ENCODE measurements around the gene MSL3.

MSL3 gene

DNA sequence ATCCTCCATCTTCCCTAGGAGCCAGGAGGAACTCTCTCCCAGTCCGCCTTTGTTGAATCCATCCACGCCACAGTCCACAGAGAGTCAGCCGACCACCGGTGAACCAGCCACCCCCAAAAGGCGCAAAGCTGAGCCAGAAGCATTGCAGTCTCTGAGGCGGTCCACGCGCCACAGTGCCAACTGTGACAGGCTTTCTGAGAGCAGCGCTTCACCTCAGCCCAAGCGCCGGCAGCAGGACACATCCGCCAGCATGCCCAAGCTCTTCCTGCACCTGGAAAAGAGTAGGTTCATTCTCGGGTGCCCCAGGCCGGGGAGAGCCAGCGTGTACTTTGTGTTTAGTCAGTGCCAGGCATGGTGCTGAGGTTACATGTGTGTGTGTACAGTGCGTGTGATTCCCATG lies 7.4 kb downstream of the MSL3 start:
- no peaks in the 10 kb centered on the region for H3K27me3 ChIP-seq (ENCODE audit: control insufficient read depth, insufficient read depth, low read length)
- H3K4me1 ChIP-seq (ENCODE audit: control insufficient read depth, insufficient read depth, low read length) = no peaks in the 10 kb centered on the region
- H3K9ac ChIP-seq (ENCODE audit: low read length) = no peak overlapping the region
- no peak overlapping the region for H3K4me3 ChIP-seq (ENCODE audit: low read length)
- H3K36me3 ChIP-seq (ENCODE audit: control insufficient read depth, insufficient read depth, low read length) = no peaks in the 10 kb centered on the region
- H3K9me3 ChIP-seq (ENCODE audit: control insufficient read depth, low read length) = no peaks in the 10 kb centered on the region

DNA sequence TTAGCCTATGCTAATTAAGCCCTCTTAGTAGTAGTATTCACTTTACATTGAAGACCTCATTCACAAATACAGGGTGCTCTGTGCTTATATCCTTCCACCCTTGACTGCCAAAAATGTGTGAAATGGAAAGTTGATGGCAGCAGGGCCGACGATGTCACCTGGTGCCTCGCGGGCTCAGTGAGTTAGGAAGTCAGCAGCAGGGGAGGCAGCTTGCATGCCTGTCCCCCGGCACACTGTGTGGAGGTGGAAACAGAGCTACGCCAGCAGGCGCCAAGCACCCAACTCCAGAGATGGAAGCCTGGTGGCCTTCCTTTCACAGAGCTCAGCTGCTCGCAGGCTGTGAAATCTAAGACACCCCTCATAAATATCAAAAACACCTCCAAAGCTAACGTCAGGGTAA lies 8.4 kb downstream of the MSL3 start:
- no peaks in the 10 kb centered on the region for H3K27me3 ChIP-seq (ENCODE audit: control insufficient read depth, insufficient read depth, low read length)
- no peaks in the 10 kb centered on the region for H3K4me1 ChIP-seq (ENCODE audit: control insufficient read depth, insufficient read depth, low read length)
- no peak overlapping the region for H3K4me3 ChIP-seq (ENCODE audit: low read length)
- H3K9ac ChIP-seq (ENCODE audit: low read length) = no peak overlapping the region
- no peaks in the 10 kb centered on the region for H3K9me3 ChIP-seq (ENCODE audit: control insufficient read depth, low read length)
- H3K36me3 ChIP-seq (ENCODE audit: control insufficient read depth, insufficient read depth, low read length) = no peaks in the 10 kb centered on the region

DNA sequence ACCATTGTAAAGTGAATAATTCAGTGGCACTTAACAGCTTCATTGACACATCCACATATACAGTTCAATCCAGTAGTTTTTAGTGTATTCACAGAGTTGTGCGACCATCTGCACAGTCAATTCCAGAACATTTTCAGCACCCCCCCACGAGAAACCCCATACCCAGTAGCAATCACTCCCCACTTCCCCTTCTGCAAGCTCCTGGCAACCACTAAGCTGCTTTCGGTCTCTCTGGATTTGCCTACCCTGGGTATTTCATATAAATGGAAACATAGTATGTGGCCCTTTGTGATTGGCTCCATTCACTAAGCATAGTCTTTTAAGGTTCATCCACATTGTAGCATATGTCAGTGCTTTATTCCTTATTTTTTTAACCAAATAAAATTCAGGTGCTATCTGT lies 10.0 kb downstream of the MSL3 start:
- Histone ChIP-seq H3K4me1 (ENCODE audit: control insufficient read depth, insufficient read depth, low read length) (no peaks in the 10 kb centered on the region), H3K36me3 (ENCODE audit: control insufficient read depth, insufficient read depth, low read length) (no peaks in the 10 kb centered on the region), H3K9me3 (ENCODE audit: control insufficient read depth, low read length) (no peaks in the 10 kb centered on the region), H3K4me3 (ENCODE audit: low read length) (no peak overlapping the region), H3K27me3 (ENCODE audit: control insufficient read depth, insufficient read depth, low read length) (no peaks in the 10 kb centered on the region), H3K9ac (ENCODE audit: low read length) (no peak overlapping the region)

DNA sequence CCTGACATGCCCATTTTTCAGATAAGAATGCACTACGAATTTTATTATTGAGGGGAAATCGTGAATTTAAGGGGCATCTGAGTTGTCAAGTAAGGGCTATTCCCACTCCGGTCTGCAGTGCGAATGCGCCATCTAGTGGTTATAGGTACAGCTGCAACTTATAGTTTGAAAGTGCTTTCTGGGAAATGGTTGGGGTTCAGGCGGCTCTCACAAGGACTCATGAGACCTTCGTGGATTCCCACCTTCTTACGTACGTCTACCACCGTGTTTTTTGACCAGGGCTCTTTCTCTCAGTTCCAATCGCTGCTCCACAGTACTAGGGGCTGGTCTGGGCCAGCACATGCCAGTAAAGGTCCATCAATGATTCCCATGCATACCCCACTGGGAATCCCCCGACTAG lies 12.3 kb downstream of the MSL3 start:
- no peaks in the 10 kb centered on the region for H3K36me3 ChIP-seq (ENCODE audit: control insufficient read depth, insufficient read depth, low read length)
- H3K27me3 ChIP-seq (ENCODE audit: control insufficient read depth, insufficient read depth, low read length) = no peaks in the 10 kb centered on the region
- no peak overlapping the region for H3K9ac ChIP-seq (ENCODE audit: low read length)
- no peak overlapping the region for H3K4me3 ChIP-seq (ENCODE audit: low read length)
- no peaks in the 10 kb centered on the region for H3K9me3 ChIP-seq (ENCODE audit: control insufficient read depth, low read length)
- H3K4me1 ChIP-seq (ENCODE audit: control insufficient read depth, insufficient read depth, low read length) = no peaks in the 10 kb centered on the region

DNA sequence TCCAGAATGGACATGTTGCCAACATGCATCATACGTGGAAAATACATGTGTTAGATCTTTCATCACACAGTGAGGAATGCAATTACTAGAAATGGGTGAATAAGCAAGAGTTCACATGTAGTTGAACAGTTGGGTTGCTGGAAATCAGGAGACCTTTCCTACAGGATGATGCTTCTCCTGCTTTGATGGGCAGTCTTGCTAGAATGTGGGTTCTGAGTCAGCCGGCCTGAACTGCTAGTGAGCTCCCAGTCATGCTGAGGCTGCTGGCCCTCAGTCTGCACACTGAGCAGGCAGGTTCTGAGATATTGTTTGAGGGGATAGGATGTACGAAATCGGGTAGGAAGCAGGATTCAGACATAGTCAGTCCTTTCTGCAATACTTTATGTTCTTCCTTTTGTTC lies 20.2 kb downstream of the MSL3 start:
- Histone ChIP-seq H3K4me3 (ENCODE audit: low read length) (no peak overlapping the region), H3K4me1 (ENCODE audit: control insufficient read depth, insufficient read depth, low read length) (no peaks in the 10 kb centered on the region), H3K27me3 (ENCODE audit: control insufficient read depth, insufficient read depth, low read length) (no peaks in the 10 kb centered on the region), H3K9me3 (ENCODE audit: control insufficient read depth, low read length) (no peaks in the 10 kb centered on the region), H3K9ac (ENCODE audit: low read length) (no peak overlapping the region), H3K36me3 (ENCODE audit: control insufficient read depth, insufficient read depth, low read length) (no peaks in the 10 kb centered on the region)

DNA sequence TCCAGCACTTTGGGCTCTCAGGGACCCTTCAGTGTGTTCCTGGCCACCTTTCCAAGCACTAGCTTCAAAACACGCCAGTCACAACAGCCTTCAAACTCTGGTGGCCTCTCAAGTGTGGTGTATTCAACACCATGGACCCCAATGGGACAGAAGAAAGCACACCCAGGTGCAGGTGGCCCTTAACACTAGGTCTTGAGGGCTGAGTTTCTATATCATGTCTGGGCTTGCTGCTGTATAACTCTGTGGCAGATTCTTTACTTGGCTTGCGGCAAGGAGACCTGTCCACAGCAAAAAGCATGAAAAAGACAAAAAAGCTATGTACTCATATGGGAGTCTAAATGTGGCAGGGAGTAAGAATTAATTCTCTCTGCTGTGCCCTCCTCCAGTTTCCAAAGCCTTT lies 23.1 kb downstream of the MSL3 start:
- H3K9ac ChIP-seq (ENCODE audit: low read length) = no peak overlapping the region
- H3K9me3 ChIP-seq (ENCODE audit: control insufficient read depth, low read length) = no peaks in the 10 kb centered on the region
- H3K4me1 ChIP-seq (ENCODE audit: control insufficient read depth, insufficient read depth, low read length) = no peaks in the 10 kb centered on the region
- H3K4me3 ChIP-seq (ENCODE audit: low read length) = no peak overlapping the region
- no peaks in the 10 kb centered on the region for H3K27me3 ChIP-seq (ENCODE audit: control insufficient read depth, insufficient read depth, low read length)
- H3K36me3 ChIP-seq (ENCODE audit: control insufficient read depth, insufficient read depth, low read length) = no peaks in the 10 kb centered on the region

DNA sequence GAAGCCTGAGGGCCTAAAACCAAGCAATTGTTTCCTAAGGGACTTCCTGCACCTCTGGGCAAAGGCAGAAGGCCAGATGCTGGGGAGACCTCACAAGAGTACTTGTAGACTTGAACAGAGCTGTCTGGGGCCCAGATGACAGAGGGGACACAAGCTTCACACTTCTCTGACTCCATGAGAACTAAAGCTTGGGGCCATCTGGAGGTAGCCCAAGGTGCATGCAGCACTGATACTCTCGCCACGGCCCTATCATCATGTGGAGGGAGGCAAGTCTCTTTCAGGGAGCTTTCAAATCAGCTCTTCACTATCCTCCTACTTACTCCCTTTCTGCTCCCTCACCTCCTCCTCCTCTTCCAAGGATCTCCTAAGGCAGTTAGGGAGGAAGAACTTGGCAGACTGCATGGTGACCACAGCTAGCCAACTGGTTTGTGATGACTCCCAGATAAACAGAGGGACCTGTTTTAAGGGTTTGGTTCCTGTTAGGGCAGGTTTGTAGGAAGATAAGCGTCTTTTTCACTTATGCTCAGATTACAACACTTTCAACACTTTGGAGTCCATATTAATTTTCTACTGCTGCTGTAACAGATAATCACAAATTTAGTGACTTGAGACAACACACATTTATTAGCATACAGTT lies 23.8 kb downstream of the MSL3 start:
- H3K9ac ChIP-seq (ENCODE audit: low read length) = no peak overlapping the region
- no peaks in the 10 kb centered on the region for H3K27me3 ChIP-seq (ENCODE audit: control insufficient read depth, insufficient read depth, low read length)
- no peaks in the 10 kb centered on the region for H3K36me3 ChIP-seq (ENCODE audit: control insufficient read depth, insufficient read depth, low read length)
- no peak overlapping the region for H3K4me3 ChIP-seq (ENCODE audit: low read length)
- no peaks in the 10 kb centered on the region for H3K9me3 ChIP-seq (ENCODE audit: control insufficient read depth, low read length)
- no peaks in the 10 kb centered on the region for H3K4me1 ChIP-seq (ENCODE audit: control insufficient read depth, insufficient read depth, low read length)

DNA sequence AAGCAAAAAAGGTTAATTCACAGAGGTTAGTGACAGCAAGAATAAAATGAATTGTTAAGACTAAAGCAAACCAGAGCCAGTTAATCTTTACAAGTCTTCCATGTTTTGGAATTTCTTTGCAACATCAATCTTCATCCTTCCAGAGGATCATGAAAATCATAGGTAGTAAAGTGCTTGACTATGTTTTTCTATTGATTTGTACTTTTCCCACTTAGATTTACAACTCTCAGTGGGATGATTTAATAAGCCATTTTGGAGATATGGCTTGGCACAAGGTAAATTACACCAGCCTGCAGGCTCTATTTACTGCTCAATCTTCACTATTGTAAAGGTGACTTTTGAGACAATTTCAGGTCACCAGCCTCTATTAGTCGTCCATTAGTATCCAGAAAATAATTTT lies 26.5 kb downstream of the MSL3 start:
- Histone ChIP-seq H3K4me3 (ENCODE audit: low read length) (no peak overlapping the region), H3K36me3 (ENCODE audit: control insufficient read depth, insufficient read depth, low read length) (no peaks in the 10 kb centered on the region), H3K4me1 (ENCODE audit: control insufficient read depth, insufficient read depth, low read length) (no peaks in the 10 kb centered on the region), H3K9ac (ENCODE audit: low read length) (no peak overlapping the region), H3K27me3 (ENCODE audit: control insufficient read depth, insufficient read depth, low read length) (no peaks in the 10 kb centered on the region), H3K9me3 (ENCODE audit: control insufficient read depth, low read length) (no peaks in the 10 kb centered on the region)

DNA sequence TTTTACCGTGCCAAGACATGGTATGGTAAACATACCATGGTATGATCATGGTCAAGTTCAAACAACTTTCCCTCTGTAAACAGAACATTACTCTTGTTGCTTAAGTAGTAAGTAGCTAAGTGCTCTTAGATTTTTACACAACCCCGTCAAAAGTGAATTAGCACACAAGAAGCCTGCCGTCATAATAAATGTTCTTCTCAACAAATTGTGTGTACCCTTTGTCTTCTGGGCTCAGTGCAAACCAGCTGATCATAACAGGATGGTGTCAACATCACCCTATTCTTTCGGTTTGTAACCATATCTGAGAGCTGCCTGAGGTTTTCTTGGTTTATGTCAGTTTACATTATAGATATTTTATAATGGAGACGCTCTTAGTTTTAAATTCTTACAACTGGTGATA lies 28.8 kb downstream of the MSL3 start:
- H3K36me3 ChIP-seq (ENCODE audit: control insufficient read depth, insufficient read depth, low read length) = no peaks in the 10 kb centered on the region
- H3K4me3 ChIP-seq (ENCODE audit: low read length) = no peak overlapping the region
- no peaks in the 10 kb centered on the region for H3K9me3 ChIP-seq (ENCODE audit: control insufficient read depth, low read length)
- no peaks in the 10 kb centered on the region for H3K4me1 ChIP-seq (ENCODE audit: control insufficient read depth, insufficient read depth, low read length)
- H3K27me3 ChIP-seq (ENCODE audit: control insufficient read depth, insufficient read depth, low read length) = no peaks in the 10 kb centered on the region
- no peak overlapping the region for H3K9ac ChIP-seq (ENCODE audit: low read length)

DNA sequence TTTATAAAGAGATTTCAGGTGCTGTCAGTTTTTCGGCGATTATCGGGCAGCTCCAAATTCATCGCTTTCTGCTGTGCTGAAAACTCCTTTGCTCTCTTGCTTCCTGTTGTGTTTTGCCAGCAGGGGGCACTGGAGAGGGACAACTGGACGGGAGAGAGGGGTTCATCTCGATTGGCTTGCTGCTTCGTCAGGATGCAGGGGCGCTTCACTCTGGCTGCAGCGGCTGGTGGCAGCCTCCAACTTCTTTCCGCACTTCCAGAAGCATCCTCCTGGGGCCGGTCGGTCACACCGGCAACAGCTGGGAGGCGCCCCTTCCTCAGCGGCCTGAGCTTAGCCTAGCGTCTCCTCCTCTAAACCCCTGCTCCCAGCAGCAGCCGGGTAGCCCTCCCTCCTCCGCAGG lies 29.5 kb downstream of the MSL3 start:
- Histone ChIP-seq H3K4me3 (ENCODE audit: low read length) (no peak overlapping the region), H3K27me3 (ENCODE audit: control insufficient read depth, insufficient read depth, low read length) (no peaks in the 10 kb centered on the region), H3K9ac (ENCODE audit: low read length) (no peak overlapping the region)

DNA sequence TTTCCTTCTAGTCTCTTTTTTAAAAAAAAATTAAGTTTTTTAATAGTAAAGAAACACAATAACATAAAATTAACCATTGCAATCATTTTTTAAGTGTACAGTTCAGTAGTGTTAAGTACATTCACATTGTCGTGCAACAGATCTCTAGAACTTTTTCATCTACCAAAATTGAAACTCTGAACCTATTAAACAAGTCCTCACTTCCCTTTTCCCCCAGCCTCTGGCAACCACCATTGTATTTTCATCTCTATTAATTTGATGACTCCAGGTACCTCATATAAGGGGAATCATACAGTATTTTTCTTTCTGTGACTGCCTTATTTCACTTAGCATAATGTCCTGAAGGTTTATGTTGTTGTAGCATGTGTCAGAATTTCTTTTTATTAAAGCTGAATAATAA lies 31.8 kb downstream of the MSL3 start:
- Histone ChIP-seq H3K36me3 (ENCODE audit: control insufficient read depth, insufficient read depth, low read length) (no peaks in the 10 kb centered on the region), H3K27me3 (ENCODE audit: control insufficient read depth, insufficient read depth, low read length) (no peaks in the 10 kb centered on the region)

More for the DNA sequence above, 29.5 kb downstream of the MSL3 start:
- Histone ChIP-seq H3K36me3 (ENCODE audit: control insufficient read depth, insufficient read depth, low read length) (no peaks in the 10 kb centered on the region), H3K9me3 (ENCODE audit: control insufficient read depth, low read length) (no peaks in the 10 kb centered on the region), H3K4me1 (ENCODE audit: control insufficient read depth, insufficient read depth, low read length) (no peaks in the 10 kb centered on the region)

DNA sequence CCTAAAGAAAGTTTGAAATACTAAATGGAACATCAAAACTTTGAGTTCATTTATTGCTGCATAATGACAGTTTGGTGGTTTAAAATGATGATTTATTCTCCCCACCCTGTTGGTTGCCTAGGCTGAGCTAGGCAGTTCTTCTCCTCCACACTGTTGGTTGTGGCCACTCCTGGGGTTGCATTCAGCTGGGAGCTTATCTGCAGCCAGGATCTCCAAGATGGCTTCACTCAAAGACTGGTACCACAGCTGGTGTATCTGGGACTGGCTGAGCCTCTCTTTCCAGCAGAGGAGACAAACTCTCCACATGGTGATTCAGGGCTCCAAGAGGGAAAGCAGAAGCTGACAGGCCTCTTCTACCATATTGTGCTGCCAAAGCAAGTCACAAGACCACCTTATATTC lies 33.1 kb downstream of the MSL3 start:
- Histone ChIP-seq H3K9me3 (ENCODE audit: control insufficient read depth, low read length) (no peaks in the 10 kb centered on the region), H3K4me3 (ENCODE audit: low read length) (no peak overlapping the region), H3K9ac (ENCODE audit: low read length) (no peak overlapping the region), H3K36me3 (ENCODE audit: control insufficient read depth, insufficient read depth, low read length) (no peaks in the 10 kb centered on the region), H3K27me3 (ENCODE audit: control insufficient read depth, insufficient read depth, low read length) (no peaks in the 10 kb centered on the region), H3K4me1 (ENCODE audit: control insufficient read depth, insufficient read depth, low read length) (no peaks in the 10 kb centered on the region)

More for the DNA sequence above, 31.8 kb downstream of the MSL3 start:
- Histone ChIP-seq H3K4me3 (ENCODE audit: low read length) (no peak overlapping the region), H3K4me1 (ENCODE audit: control insufficient read depth, insufficient read depth, low read length) (no peaks in the 10 kb centered on the region), H3K9me3 (ENCODE audit: control insufficient read depth, low read length) (no peaks in the 10 kb centered on the region), H3K9ac (ENCODE audit: low read length) (no peak overlapping the region)

DNA sequence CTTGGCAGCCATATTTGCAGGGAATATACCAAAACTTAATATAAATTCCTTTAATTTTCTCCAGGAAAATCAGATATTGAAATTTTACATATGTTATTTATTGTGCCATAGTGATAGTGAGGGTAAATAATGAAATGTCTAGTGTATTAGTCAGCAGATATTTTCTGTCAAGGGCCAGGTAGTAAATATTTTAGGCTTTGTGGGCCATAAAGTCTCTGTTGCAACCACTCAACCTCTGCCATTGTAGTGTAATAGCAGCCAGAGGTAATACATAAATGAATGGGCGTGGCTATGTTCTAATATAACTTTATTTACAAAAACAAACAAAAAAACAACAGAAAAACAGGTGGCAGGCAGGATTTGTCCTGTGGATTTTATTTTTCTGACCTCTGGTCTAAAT lies 33.5 kb downstream of the MSL3 start:
- no peaks in the 10 kb centered on the region for H3K4me1 ChIP-seq (ENCODE audit: control insufficient read depth, insufficient read depth, low read length)
- H3K36me3 ChIP-seq (ENCODE audit: control insufficient read depth, insufficient read depth, low read length) = no peaks in the 10 kb centered on the region
- no peaks in the 10 kb centered on the region for H3K9me3 ChIP-seq (ENCODE audit: control insufficient read depth, low read length)
- H3K9ac ChIP-seq (ENCODE audit: low read length) = no peak overlapping the region
- H3K4me3 ChIP-seq (ENCODE audit: low read length) = no peak overlapping the region
- H3K27me3 ChIP-seq (ENCODE audit: control insufficient read depth, insufficient read depth, low read length) = no peaks in the 10 kb centered on the region

All from mucosa of stomach (tissue), 1 donor.